IMR-90 (cell line): ENCODE results near the gene BAD. TPM values are rescaled to one million over a fixed set of nuclear protein-coding genes. Genes with fewer than 3 reads are reported as not detected.

Experiments used
- ATAC-seq: fragments of 200-7000 bp; cut with Tn5 transposase; 2 replicates; pipeline ENCODE4 v1.9.1; 2020; ENCODE audit warnings: low read depth, mild to moderate bottlenecking, moderate library complexity
- BruUV-seq: library from RNA; stranded (reverse); fragments of 400-500 nt; replicated peaks from 2 replicates; lab custom pipeline; 2021; lab: Mats Ljungman, UMichigan
- CTCF ChIA-PET: fragments of 300-600 bp; formaldehyde crosslinking; extraction: SDS; loops from one replicate; lab custom pipeline; 2021; ENCODE audit warnings: antibody characterized with exemption; lab: Yijun Ruan, JAX
- POLR2A ChIA-PET: fragments of 300-600 bp; sonication (Branson Sonifier 250); formaldehyde crosslinking; loops from one replicate; lab custom pipeline; 2022; ENCODE audit warnings: antibody characterized with exemption; ENCODE audit not compliant: unreplicated experiment; lab: Charles Lee
- DNase-seq: peaks from one replicate; pipeline ENCODE4 v3.0.0; 2013
- H2AFZ ChIP-seq: replicated peaks from 2 replicates; pipeline ENCODE3; 2013; ENCODE audit warnings: low read length, mild to moderate bottlenecking; ENCODE audit not compliant: poor library complexity
- H2AK5ac ChIP-seq: 2 replicates; pipeline ENCODE4 v1.6.1; 2013; ENCODE audit warnings: low read depth, low read length, inconsistent platforms
- H2AK9ac ChIP-seq: replicated peaks from 2 replicates; pipeline ENCODE3; 2013; ENCODE audit warnings: mild to moderate bottlenecking, low read depth, low read length, moderate library complexity; ENCODE audit not compliant: poor library complexity
- H2BK120ac ChIP-seq: 2 replicates; pipeline ENCODE4 v1.6.1; 2013; ENCODE audit warnings: low read depth, low read length, inconsistent platforms
- H2BK15ac ChIP-seq: 3 replicates; pipeline ENCODE4 v1.6.1; 2013; ENCODE audit warnings: low read depth, low read length, inconsistent platforms
- H2BK20ac ChIP-seq: 2 replicates; pipeline ENCODE4 v1.6.1; 2013; ENCODE audit warnings: low read depth, mild to moderate bottlenecking, inconsistent platforms, low read length, moderate library complexity
- H2BK5ac ChIP-seq: 2 replicates; pipeline ENCODE4 v1.6.1; 2013; ENCODE audit warnings: mild to moderate bottlenecking, low read depth, low read length, inconsistent platforms; ENCODE audit not compliant: poor library complexity, severe bottlenecking
- H3K14ac ChIP-seq: replicated peaks from 2 replicates; pipeline ENCODE4 v1.6.1; 2013; ENCODE audit warnings: low read depth, low read length, inconsistent platforms
- H3K18ac ChIP-seq: 2 replicates; pipeline ENCODE4 v1.6.1; 2013; ENCODE audit warnings: low read depth, low read length, control low read depth
- H3K23ac ChIP-seq: 2 replicates; pipeline ENCODE4 v1.6.1; 2013; ENCODE audit warnings: low read depth, low read length, inconsistent platforms
- H3K27ac ChIP-seq: 2 replicates; pipeline ENCODE4 v1.5.1; 2013; ENCODE audit warnings: mild to moderate bottlenecking, control low read depth, low read length; ENCODE audit not compliant: insufficient read depth
- H3K27me3 ChIP-seq: 2 replicates; pipeline ENCODE4 v1.6.1; 2013; ENCODE audit warnings: low read length; ENCODE audit not compliant: control insufficient read depth, insufficient read depth
- H3K36me3 ChIP-seq: 2 replicates; pipeline ENCODE4 v1.6.1; 2013; ENCODE audit warnings: low read length, mixed read lengths; ENCODE audit not compliant: control insufficient read depth, insufficient read depth
- H3K4ac ChIP-seq: 2 replicates; pipeline ENCODE4 v1.6.1; 2013; ENCODE audit warnings: low read depth, low read length, inconsistent platforms
- H3K4me1 ChIP-seq: 2 replicates; pipeline ENCODE4 v1.6.1; 2013; ENCODE audit warnings: low read length, mixed read lengths; ENCODE audit not compliant: control insufficient read depth, insufficient read depth
- H3K4me2 ChIP-seq: 2 replicates; pipeline ENCODE4 v1.6.1; 2013; ENCODE audit warnings: low read depth, mild to moderate bottlenecking, control low read depth, low read length, moderate library complexity
- H3K4me3 ChIP-seq: 2 replicates; pipeline ENCODE4 v1.5.1; 2013; ENCODE audit warnings: low read depth, mild to moderate bottlenecking, control low read depth, low read length, moderate library complexity; ENCODE audit not compliant: insufficient read depth
- H3K56ac ChIP-seq: 2 replicates; pipeline ENCODE4 v1.6.1; 2013; ENCODE audit warnings: low read length, inconsistent platforms; ENCODE audit not compliant: insufficient read depth; ENCODE audit errors: extremely low read depth
- H3K79me1 ChIP-seq, 2 experiments: 2 replicates each; pipeline ENCODE4 v1.6.1; 2013; ENCODE audit warnings: low read length in 2 of 2, inconsistent platforms in 1 of 2, low read depth in 1 of 2
- H3K9ac ChIP-seq: 2 replicates; pipeline ENCODE4 v1.6.1; 2013; ENCODE audit warnings: low read depth, low read length, control low read depth
- H3K9me1 ChIP-seq: 2 replicates; pipeline ENCODE4 v1.6.1; 2013; ENCODE audit warnings: low read length, inconsistent platforms; ENCODE audit not compliant: insufficient read depth
- H3K9me3 ChIP-seq: 2 replicates; pipeline ENCODE4 v1.6.1; 2013; ENCODE audit warnings: low read length; ENCODE audit not compliant: control insufficient read depth, insufficient read depth
- H4K20me1 ChIP-seq: 2 replicates; pipeline ENCODE4 v1.6.1; 2013; ENCODE audit warnings: low read length, inconsistent platforms; ENCODE audit not compliant: insufficient read depth
- H4K5ac ChIP-seq: 2 replicates; pipeline ENCODE4 v1.6.1; 2013; ENCODE audit warnings: mild to moderate bottlenecking, low read depth, low read length, control low read depth
- H4K8ac ChIP-seq, 2 experiments: 2 replicates each; pipeline ENCODE4 v1.6.1; 2013; ENCODE audit warnings: low read depth in 2 of 2, low read length in 2 of 2, control low read depth in 1 of 2, inconsistent platforms in 1 of 2
- H4K91ac ChIP-seq: 2 replicates; pipeline ENCODE4 v1.6.1; 2013; ENCODE audit warnings: low read depth, low read length, inconsistent platforms; ENCODE audit not compliant: insufficient read depth
- CEBPB ChIP-seq: IDR thresholded peaks from 2 replicates; pipeline ENCODE4 v1.6.1; 2012; ENCODE audit warnings: low read depth, low read length, improper control_type of control experiment
- MXI1 ChIP-seq: IDR thresholded peaks from 2 replicates; pipeline ENCODE4 v1.6.1; 2012; ENCODE audit warnings: low read depth, mild to moderate bottlenecking, low read length, moderate library complexity, borderline replicate concordance
- NFE2L2 ChIP-seq: fragments of 150-350 bp; IDR thresholded peaks from 2 replicates; pipeline ENCODE4 v1.6.1; 2016; ENCODE audit warnings: low read depth, mild to moderate bottlenecking, low read length
- SMC3 ChIP-seq: fragments of 150-350 bp; IDR thresholded peaks from 2 replicates; pipeline ENCODE4 v1.6.1; 2016; ENCODE audit warnings: low read depth, mild to moderate bottlenecking, antibody characterized with exemption, low read length, moderate library complexity
- WGBS, 2 experiments: methylation state at CpG; one replicate each; pipeline versions ENCODE4 v1.1.5 to v1.1.7; 2013; ENCODE audit warnings: missing lambda C conversion rate in 2 of 2; ENCODE audit not compliant: insufficient read length in 1 of 2; ENCODE audit errors: extremely low coverage in 2 of 2; 5-methylcytosine and 5-hydroxymethylcytosine counted together
- dilution Hi-C: fragments of 300-500 bp; cut with HindIII; formaldehyde crosslinking; loops from one replicate; pipeline ENCODE4 v1.14.3; 2018; ENCODE audit warnings: low sequenced_read_pairs; ENCODE audit not compliant: unreplicated experiment
- in situ Hi-C: fragments of 300-500 bp; cut with MboI; formaldehyde crosslinking; loops from 3 replicates; pipeline ENCODE4 v1.14.3; 2019; ENCODE audit warnings: low sequenced_read_pairs, inconsistent platforms, mixed read lengths
- intact Hi-C: fragments of 100-400 bp; cut with micrococcal nuclease; formaldehyde crosslinking; loops from 2 replicates; pipeline ENCODE4 v1.10.0; 2022
- polyA plus RNA-seq, 3 experiments: library from polyadenylated mRNA; depleted of rRNA; stranded (reverse); fragments of >200 nt; gene quantifications; 2 replicates each; pipeline ENCODE4 v1.2.3, GENCODE V29; 2012; ENCODE audit warnings: low replicate concordance in 1 of 3
- total RNA-seq: library from RNA; depleted of rRNA; stranded (reverse); fragments of >200 nt; gene quantifications from 2 replicates; pipeline ENCODE4 v1.2.3, GENCODE V29; 2012
- TF ChIP-seq, protein P1 (sequence below): fragments of 150-350 bp; IDR thresholded peaks from 2 replicates; pipeline ENCODE4 v1.6.1; 2017; ENCODE audit warnings: mild to moderate bottlenecking, antibody characterized with exemption, low read length, low read depth
- TF ChIP-seq, protein P2 (sequence below): conservative IDR thresholded peaks from 2 replicates; pipeline ENCODE4 v1.5.1; 2012; ENCODE audit warnings: mild to moderate bottlenecking, low read depth, low read length, improper control_type of control experiment

Gene BAD
- total and polyA plus RNA-seq, 2 of the 4 experiments (the other 2 are of a cell fraction): 30.3 to 68.0 TPM

DNA sequence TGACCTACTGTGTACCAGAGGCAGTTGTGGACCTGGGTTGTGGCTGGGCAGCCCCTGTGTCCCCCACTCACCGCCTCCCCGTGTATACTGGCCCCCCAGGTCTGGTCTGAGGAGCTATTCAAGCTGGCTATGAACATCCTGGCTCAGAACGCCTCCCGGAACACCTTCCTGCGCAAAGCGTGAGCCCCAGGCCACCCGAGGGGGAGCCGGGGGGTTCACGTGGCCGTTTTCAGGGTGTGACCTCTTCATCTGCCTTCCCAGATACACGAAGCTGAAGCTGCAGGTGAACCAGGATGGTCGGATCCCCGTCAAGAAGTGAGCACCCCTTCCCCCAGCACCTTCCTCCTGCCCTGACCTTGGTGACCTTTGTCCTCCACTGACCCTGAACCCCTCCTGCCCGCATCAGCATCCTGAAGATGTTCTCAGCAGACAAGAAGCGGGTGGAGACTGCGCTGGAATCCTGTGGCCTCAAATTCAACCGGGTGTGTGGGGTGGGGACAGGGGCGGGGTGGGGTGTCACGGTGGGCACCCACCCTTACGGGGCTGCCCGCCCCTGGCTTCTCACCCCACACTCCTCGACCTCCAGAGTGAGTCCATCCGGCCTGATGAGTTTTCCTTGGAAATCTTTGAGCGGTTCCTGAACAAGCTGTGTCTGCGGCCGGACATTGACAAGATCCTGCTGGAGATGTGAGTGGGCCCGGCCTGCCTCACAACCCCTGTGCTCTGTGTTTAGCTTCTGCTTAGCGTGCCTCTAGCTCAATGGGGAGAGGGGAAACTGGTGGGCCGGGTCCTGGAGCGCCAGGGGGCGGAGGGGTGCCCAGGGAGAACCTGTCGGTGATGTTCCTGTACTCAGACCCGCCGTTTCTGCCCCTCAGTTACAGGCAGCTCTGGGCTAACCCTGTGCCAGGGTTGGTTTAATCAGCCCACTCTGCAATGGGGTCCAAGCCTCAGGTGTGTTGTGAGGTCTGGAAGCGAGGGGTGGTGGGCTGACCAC is 29.0 kb downstream of the BAD start:
- Histone ChIP-seq H3K9ac (no peak overlapping the region), H3K4me1 (peaks cover 10% of the 10 kb centered on the region), H3K4me3 (no peak overlapping the region), H2BK5ac (no peak overlapping the region), H4K8ac (no peak overlapping the region), H3K18ac (no peak overlapping the region), H3K14ac (no peak overlapping the region), H2BK20ac (no peak overlapping the region), H2AK9ac (no peak overlapping the region), H3K36me3 (peaks cover 44% of the 10 kb centered on the region), H3K27me3 (no peaks in the 10 kb centered on the region), H2BK15ac (no peak overlapping the region), H4K91ac (no peak overlapping the region), H2AK5ac (no peak overlapping the region), H3K9me3 (no peaks in the 10 kb centered on the region), H3K79me1 (peaks cover 14 to 75% of the 10 kb centered on the region in 2 experiments), H4K5ac (no peak overlapping the region), H4K20me1 (peaks cover 5% of the 10 kb centered on the region; the same call in 1 of the 2 replicates), H2AFZ (no peak overlapping the region), H3K23ac (no peak overlapping the region), H3K56ac (no peak overlapping the region), H2BK120ac (no peak overlapping the region), H3K4me2 (no peak overlapping the region), H3K9me1 (no peaks in the 10 kb centered on the region), H3K4ac (no peak overlapping the region), H3K27ac (no peak overlapping the region)
- no peak for ATAC-seq
- ChIA-PET POLR2A (no interaction called here), CTCF (interaction anchor here (0.6 kb wide), 1 partner anchor 553 kb away, joined by 3 read pairs; no protein-coding TSS in a partner anchor)
- no peak for TF ChIP-seq SMC3
- no peak for TF ChIP-seq MXI1
- TF ChIP-seq CEBPB: no peak
- TF ChIP-seq NFE2L2: no peak
- TF ChIP-seq, protein P1, sequence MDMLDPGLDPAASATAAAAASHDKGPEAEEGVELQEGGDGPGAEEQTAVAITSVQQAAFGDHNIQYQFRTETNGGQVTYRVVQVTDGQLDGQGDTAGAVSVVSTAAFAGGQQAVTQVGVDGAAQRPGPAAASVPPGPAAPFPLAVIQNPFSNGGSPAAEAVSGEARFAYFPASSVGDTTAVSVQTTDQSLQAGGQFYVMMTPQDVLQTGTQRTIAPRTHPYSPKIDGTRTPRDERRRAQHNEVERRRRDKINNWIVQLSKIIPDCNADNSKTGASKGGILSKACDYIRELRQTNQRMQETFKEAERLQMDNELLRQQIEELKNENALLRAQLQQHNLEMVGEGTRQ: no peak
- TF ChIP-seq, protein P2, sequence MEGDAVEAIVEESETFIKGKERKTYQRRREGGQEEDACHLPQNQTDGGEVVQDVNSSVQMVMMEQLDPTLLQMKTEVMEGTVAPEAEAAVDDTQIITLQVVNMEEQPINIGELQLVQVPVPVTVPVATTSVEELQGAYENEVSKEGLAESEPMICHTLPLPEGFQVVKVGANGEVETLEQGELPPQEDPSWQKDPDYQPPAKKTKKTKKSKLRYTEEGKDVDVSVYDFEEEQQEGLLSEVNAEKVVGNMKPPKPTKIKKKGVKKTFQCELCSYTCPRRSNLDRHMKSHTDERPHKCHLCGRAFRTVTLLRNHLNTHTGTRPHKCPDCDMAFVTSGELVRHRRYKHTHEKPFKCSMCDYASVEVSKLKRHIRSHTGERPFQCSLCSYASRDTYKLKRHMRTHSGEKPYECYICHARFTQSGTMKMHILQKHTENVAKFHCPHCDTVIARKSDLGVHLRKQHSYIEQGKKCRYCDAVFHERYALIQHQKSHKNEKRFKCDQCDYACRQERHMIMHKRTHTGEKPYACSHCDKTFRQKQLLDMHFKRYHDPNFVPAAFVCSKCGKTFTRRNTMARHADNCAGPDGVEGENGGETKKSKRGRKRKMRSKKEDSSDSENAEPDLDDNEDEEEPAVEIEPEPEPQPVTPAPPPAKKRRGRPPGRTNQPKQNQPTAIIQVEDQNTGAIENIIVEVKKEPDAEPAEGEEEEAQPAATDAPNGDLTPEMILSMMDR: no peak
- in situ Hi-C loops: no loop called here
- no TSS peak for BruUV-seq
- no peak for DNase-seq
- intact Hi-C loops: no loop called here
- WGBS, 2 experiments: 90% methylated on average over 8 of the region's 35 CpGs; no CpG with 5 or more reads in 1 of the 2 experiments
- dilution Hi-C loops: no loop called here
